ENCODE results near the gene ZFYVE21. TPM values are rescaled to one million over a fixed set of nuclear protein-coding genes. Genes with fewer than 3 reads are reported as not detected.
"Not testable (repeated sequence)": the region's sequence is repeated elsewhere in the genome, so short reads cannot be mapped to it uniquely, and the experiment has no call there.

The ZFYVE21 gene
- total RNA-seq, 1 experiment from 2014 or later: 46.3 TPM

- Histone ChIP-seq H3K9me3 (replicated peaks) (no peaks in the 10 kb centered on the region), H3K4me3 (no peak overlapping the region), H3K27ac (no peak overlapping the region), H3K4me1 (replicated peaks) (no peaks in the 10 kb centered on the region), H3K27me3 (replicated peaks) (no peaks in the 10 kb centered on the region), H3K36me3 (no peaks in the 10 kb centered on the region)
- DNase-seq (ENCODE audit: low read depth in 1 of 2, low spot score in 2 of 2): no peak
Observed at GRCh38 chr14:103775506-103775905, 59.9 kb downstream of the ZFYVE21 start.

- not testable (repeated sequence) for H3K9me3 ChIP-seq (replicated peaks); H3K36me3 ChIP-seq; H3K4me3 ChIP-seq
Observed at GRCh38 chr14:103776319-103776718, 60.7 kb downstream of the ZFYVE21 start.

DNA sequence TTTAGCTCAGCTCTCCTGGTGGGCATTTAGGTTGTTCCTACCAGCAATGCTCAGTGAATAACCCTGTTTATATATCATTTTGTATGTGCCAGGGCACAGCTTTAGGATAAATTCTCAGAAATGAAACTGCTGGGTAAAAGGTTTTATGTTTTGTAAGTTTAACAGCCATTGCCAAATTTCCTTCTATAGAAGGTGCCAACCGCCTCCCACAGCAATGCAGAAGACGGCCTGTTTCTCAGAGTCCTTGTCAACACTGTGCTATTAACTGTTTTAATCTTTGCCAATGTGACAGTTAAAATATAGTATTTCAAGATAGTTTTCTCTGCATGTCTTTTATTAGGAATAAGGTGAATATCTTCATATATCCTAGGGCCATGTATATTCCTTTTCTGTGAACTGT, 66.8 kb downstream of the ZFYVE21 start:
- Histone ChIP-seq H3K27me3 (replicated peaks) (no peaks in the 10 kb centered on the region), H3K9me3 (replicated peaks) (no peaks in the 10 kb centered on the region), H3K4me1 (replicated peaks) (no peaks in the 10 kb centered on the region), H3K4me3 (no peak overlapping the region), H3K27ac (no peak overlapping the region), H3K36me3 (no peaks in the 10 kb centered on the region)
- DNase-seq (ENCODE audit: low read depth in 1 of 2, low spot score in 2 of 2): no peak

More at GRCh38 chr14:103776319-103776718, 60.7 kb downstream of the ZFYVE21 start:
- H3K27ac ChIP-seq; DNase-seq (ENCODE audit: low read depth in 1 of 2, low spot score in 2 of 2); H3K4me1 ChIP-seq (replicated peaks); H3K27me3 ChIP-seq (replicated peaks): not testable (repeated sequence)

Other genes starting within 250 kb of the ZFYVE21 start
- gene CKB, start 193.0 kb upstream of the ZFYVE21 start, total RNA-seq (2014; rRNA removed; shearing (Covaris generic)): 26.4 and 39.4 TPM in 2 replicates
- gene TRMT61A, start 186.6 kb upstream of the ZFYVE21 start, total RNA-seq (2014; rRNA removed; shearing (Covaris generic)): 14.3 and 18.8 TPM in 2 replicates
- 17.6 and 19.6 TPM in 2 replicates for gene BAG5, start 153.2 kb upstream of the ZFYVE21 start, total RNA-seq (2014; rRNA removed; shearing (Covaris generic))
- gene COA8, start 152.8 kb upstream of the ZFYVE21 start, total RNA-seq (2014; rRNA removed; shearing (Covaris generic)): 12.1 and 43.4 TPM in 2 replicates
- 117 and 196 TPM in 2 replicates for gene KLC1, start 86.6 kb upstream of the ZFYVE21 start, total RNA-seq (2014; rRNA removed; shearing (Covaris generic))
- gene XRCC3, start 359 bp upstream of the ZFYVE21 start, total RNA-seq (2014; rRNA removed; shearing (Covaris generic)): 20.1 and 28.4 TPM in 2 replicates
- 1.2 and 3.0 TPM in 2 replicates for gene PPP1R13B, start 131.8 kb downstream of the ZFYVE21 start, total RNA-seq (2014; rRNA removed; shearing (Covaris generic))
- gene TDRD9, start 212.6 kb downstream of the ZFYVE21 start, total RNA-seq (2014; rRNA removed; shearing (Covaris generic)): 2.2 and 4.1 TPM in 2 replicates
- not detected in 2 replicates for gene RD3L, start 226.7 kb downstream of the ZFYVE21 start, total RNA-seq (2014; rRNA removed; shearing (Covaris generic))